Measurements from ENCODE around the gene ZFAND3. TPM values are rescaled to one million over a fixed set of nuclear protein-coding genes. Genes with fewer than 3 reads are reported as not detected.

ZFAND3 gene
- polyA plus RNA-seq, 1 donor (not counting 4 experiments of a cell fraction or from before 2014, with no cell fraction given) = 19.6 TPM

DNA sequence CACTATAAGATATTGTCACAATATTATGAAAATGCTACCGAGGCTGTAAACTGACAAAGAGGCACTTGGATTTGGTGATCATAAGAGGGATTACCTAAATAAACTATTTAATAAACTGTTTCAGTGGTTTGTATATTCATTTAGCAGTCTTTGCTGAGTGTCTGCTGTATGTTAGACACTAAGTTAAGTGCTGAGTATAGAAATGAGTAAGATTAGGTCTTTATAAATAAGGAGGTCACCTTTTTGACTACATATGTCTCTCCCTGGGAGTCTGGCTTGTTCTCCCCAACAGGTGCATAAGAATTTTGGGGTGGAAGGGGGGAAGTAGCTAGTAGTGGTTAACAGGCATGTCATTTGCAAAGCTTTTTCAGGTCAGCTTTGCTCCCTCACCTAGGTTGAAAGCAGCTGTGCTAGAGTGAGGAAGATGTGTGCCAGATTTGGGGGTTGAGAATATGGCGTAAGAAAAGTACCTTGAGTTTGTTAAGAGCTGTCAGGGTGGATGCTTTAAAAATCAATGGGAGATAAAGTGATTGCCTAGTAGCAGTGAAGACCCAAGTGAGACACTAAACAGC, 246.3 kb downstream of the ZFAND3 start:
- H3K79me2 ChIP-seq (ENCODE audit: control insufficient read depth, insufficient read depth, low read length) = peaks cover 4% of the 10 kb centered on the region
- H3K27ac ChIP-seq (ENCODE audit: control insufficient read depth, insufficient read depth, low read length) = no peak overlapping the region
- H3K4me2 ChIP-seq (ENCODE audit: control insufficient read depth, extremely low read depth, insufficient read depth, low read depth, low read length) = no peak overlapping the region
- no peak overlapping the region for H3K4me3 ChIP-seq (ENCODE audit: control insufficient read depth in 2 of 3, extremely low read depth in 1 of 3, insufficient read depth in 2 of 3, low read depth in 1 of 3, low read length in 3 of 3)
- TF ChIP-seq, protein P1, sequence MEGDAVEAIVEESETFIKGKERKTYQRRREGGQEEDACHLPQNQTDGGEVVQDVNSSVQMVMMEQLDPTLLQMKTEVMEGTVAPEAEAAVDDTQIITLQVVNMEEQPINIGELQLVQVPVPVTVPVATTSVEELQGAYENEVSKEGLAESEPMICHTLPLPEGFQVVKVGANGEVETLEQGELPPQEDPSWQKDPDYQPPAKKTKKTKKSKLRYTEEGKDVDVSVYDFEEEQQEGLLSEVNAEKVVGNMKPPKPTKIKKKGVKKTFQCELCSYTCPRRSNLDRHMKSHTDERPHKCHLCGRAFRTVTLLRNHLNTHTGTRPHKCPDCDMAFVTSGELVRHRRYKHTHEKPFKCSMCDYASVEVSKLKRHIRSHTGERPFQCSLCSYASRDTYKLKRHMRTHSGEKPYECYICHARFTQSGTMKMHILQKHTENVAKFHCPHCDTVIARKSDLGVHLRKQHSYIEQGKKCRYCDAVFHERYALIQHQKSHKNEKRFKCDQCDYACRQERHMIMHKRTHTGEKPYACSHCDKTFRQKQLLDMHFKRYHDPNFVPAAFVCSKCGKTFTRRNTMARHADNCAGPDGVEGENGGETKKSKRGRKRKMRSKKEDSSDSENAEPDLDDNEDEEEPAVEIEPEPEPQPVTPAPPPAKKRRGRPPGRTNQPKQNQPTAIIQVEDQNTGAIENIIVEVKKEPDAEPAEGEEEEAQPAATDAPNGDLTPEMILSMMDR (optimal IDR thresholded peaks at IDR 0.05 in 1 of 3, IDR thresholded peaks at IDR 0.05 in 1 of 3, conservative IDR thresholded peaks at IDR 0.05 in 1 of 3; ENCODE audit: extremely low read depth in 1 of 3, insufficient read depth in 2 of 3, low read length in 3 of 3) = no peak
- no peak for TF ChIP-seq EZH2 (IDR thresholded peaks at IDR 0.05; ENCODE audit: low read length)
- peaks cover 2% of the 10 kb centered on the region for H4K20me1 ChIP-seq (ENCODE audit: control insufficient read depth, extremely low read depth, insufficient read depth, low read length)
- dilution Hi-C loops (cut with MboI; ENCODE audit: extremely low pct_ligation_motif_present, low sequenced_read_pairs) = no loop called here
- H3K36me3 ChIP-seq (ENCODE audit: control insufficient read depth in 2 of 2, extremely low read depth in 1 of 2, insufficient read depth in 2 of 2, low read length in 2 of 2) = peaks cover 13 to 17% of the 10 kb centered on the region in 2 experiments
- no peaks in the 10 kb centered on the region for H3K9me3 ChIP-seq (ENCODE audit: control insufficient read depth, low read depth, low read length)
- DNase-seq (ENCODE audit: low read depth, low spot score) (no peak), FAIRE-seq (no peak)
- H2AFZ ChIP-seq (ENCODE audit: control insufficient read depth, low read length) = no peak overlapping the region
- H3K9me1 ChIP-seq (ENCODE audit: control insufficient read depth, extremely low read depth, insufficient read depth, low read length) = no peaks in the 10 kb centered on the region
- no peaks in the 10 kb centered on the region for H3K4me1 ChIP-seq (ENCODE audit: control insufficient read depth, extremely low read depth, insufficient read depth, low read length)
- H3K9ac ChIP-seq (ENCODE audit: control insufficient read depth, extremely low read depth, insufficient read depth, low read length) = no peak overlapping the region
- no peaks in the 10 kb centered on the region for H3K27me3 ChIP-seq (ENCODE audit: control insufficient read depth, extremely low read depth, insufficient read depth, low read length)

DNA sequence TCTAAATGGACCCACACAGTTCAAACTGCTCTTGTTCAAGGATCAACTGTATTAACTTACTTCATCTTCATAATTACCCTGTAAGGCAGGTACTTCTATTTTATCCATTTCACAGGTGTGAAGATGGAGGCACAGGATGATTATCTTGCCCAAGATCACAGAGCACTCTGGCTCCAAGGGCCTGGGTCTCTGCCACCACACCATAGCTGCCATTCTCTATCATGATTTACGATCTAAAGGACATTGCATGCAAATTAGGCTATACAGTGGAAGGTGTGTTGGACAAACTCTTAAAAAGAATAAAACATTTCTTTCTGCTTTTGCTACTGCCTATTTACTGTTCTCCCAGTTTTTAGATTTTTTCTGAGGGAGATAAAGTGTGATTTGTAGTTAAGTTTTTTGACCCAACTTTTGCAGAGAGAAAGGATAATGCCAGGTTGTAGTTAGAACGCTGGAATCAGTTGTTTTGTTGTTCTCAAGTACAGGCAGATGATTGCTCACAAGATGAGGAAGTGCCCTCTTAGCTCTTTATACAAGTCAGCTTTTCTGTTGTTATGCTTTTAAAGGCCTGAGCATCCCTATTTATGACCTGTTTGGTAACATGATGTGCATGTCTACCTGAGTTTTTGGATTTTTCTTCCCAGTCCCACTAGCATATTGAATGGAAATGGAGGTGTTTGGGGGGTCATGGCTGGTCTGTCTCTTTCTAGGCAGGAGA, 247.9 kb downstream of the ZFAND3 start:
- Histone ChIP-seq H3K4me1 (ENCODE audit: control insufficient read depth, extremely low read depth, insufficient read depth, low read length) (no peaks in the 10 kb centered on the region), H3K4me3 (ENCODE audit: control insufficient read depth in 2 of 3, extremely low read depth in 1 of 3, insufficient read depth in 2 of 3, low read depth in 1 of 3, low read length in 3 of 3) (no peak overlapping the region), H3K4me2 (ENCODE audit: control insufficient read depth, extremely low read depth, insufficient read depth, low read depth, low read length) (no peak overlapping the region), H3K9me1 (ENCODE audit: control insufficient read depth, extremely low read depth, insufficient read depth, low read length) (no peaks in the 10 kb centered on the region), H2AFZ (ENCODE audit: control insufficient read depth, low read length) (no peak overlapping the region), H4K20me1 (ENCODE audit: control insufficient read depth, extremely low read depth, insufficient read depth, low read length) (peaks cover 2% of the 10 kb centered on the region), H3K36me3 (ENCODE audit: control insufficient read depth in 2 of 2, extremely low read depth in 1 of 2, insufficient read depth in 2 of 2, low read length in 2 of 2) (peaks cover 12 to 13% of the 10 kb centered on the region in 2 experiments), H3K27ac (ENCODE audit: control insufficient read depth, insufficient read depth, low read length) (no peak overlapping the region), H3K9ac (ENCODE audit: control insufficient read depth, extremely low read depth, insufficient read depth, low read length) (no peak overlapping the region), H3K9me3 (ENCODE audit: control insufficient read depth, low read depth, low read length) (no peaks in the 10 kb centered on the region), H3K79me2 (ENCODE audit: control insufficient read depth, insufficient read depth, low read length) (peaks cover 4% of the 10 kb centered on the region), H3K27me3 (ENCODE audit: control insufficient read depth, extremely low read depth, insufficient read depth, low read length) (no peaks in the 10 kb centered on the region)
- FAIRE-seq (no peak), DNase-seq (ENCODE audit: low read depth, low spot score) (no peak)
- dilution Hi-C loops (cut with MboI; ENCODE audit: extremely low pct_ligation_motif_present, low sequenced_read_pairs) = no loop called here
- no peak for TF ChIP-seq EZH2 (IDR thresholded peaks at IDR 0.05; ENCODE audit: low read length)
- TF ChIP-seq, protein P1 (optimal IDR thresholded peaks at IDR 0.05 in 1 of 3, IDR thresholded peaks at IDR 0.05 in 1 of 3, conservative IDR thresholded peaks at IDR 0.05 in 1 of 3; ENCODE audit: extremely low read depth in 1 of 3, insufficient read depth in 2 of 3, low read length in 3 of 3) = no peak

Measured in keratinocyte (primary cell).